ENCODE data around the gene HEPH.
"Not testable (repeated sequence)": the region's sequence is repeated elsewhere in the genome, so short reads cannot be mapped to it uniquely, and the experiment has no call there.

Gene HEPH

DNA sequence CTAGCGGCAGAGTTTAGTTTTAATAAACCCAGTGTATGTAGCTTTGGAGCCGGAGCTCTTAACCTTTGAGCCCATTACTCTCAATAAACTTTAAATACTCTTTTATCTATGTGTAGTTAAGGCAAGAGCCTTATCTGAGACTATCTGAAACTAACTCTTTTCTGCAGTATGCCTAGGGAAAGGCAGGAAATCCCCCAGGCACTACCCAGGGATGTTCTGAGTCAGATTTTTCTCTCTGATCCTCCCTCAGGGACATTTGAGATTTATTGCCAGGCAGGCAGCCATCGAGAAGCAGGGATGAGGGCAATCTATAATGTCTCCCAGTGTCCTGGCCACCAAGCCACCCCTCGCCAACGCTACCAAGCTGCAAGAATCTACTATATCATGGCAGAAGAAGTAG, 39.1 kb downstream of the HEPH start:
- DNase-seq: no peak

DNA sequence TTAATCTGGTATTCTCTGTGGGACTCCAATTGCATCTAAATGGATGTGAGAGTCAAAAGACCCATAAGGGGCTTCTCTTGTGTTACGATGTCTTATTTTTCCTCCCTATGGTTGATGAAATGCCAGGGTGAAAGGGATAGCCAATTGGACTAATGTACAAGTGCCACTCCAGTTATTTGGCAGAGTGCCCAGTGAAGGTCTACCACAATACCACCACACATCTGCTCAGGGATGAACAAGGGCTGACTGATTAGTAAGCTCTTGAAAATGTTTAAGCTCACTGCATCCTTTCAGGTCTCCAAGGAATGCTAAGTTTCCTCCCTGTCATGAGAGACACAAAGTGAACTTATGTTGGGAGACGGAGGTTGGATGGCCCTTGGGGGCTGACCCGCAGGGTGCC, 57.8 kb downstream of the HEPH start:
- no peak for DNase-seq

DNA sequence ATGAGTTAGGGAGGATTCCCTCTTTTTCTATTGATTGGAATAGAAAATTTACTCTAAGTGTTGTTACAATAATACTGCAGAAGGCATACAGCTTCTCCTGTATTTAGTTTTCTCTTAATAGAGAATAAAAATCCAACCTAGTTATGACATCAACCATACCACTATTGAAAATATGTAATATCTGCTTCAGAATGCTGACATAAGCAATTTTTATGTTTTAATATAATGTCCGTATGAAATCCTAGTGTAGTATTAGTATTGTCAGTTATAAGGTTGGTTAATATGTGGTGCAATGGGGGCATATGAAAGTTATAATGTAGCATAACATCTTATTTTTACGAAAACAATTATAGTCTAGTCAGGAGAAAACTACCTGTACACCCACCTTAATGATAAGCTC, 68.2 kb downstream of the HEPH start:
- no peak for DNase-seq

DNA sequence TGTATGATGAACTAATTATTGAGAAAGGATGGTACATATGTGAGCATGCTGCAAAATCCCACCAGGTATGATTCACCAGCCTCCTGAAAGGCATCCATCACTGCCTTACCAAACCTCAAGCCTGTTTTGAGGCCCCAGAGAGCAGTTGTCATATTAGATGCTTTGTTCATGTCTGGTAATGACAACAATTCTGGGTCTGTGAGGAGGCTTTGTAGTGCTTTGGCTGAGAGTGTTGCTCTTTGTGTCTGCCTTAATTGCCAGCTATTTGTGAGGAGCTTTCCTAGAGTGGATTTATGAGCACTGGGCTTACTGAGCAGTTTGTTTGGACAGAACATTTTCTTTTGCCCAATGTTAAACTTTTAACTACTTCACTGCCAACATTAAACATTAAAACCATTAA, 69.2 kb downstream of the HEPH start:
- no peak for DNase-seq

GRCh38 chrX:66233904-66234303, 69.9 kb downstream of the HEPH start:
- DNase-seq: not testable (repeated sequence)

DNA sequence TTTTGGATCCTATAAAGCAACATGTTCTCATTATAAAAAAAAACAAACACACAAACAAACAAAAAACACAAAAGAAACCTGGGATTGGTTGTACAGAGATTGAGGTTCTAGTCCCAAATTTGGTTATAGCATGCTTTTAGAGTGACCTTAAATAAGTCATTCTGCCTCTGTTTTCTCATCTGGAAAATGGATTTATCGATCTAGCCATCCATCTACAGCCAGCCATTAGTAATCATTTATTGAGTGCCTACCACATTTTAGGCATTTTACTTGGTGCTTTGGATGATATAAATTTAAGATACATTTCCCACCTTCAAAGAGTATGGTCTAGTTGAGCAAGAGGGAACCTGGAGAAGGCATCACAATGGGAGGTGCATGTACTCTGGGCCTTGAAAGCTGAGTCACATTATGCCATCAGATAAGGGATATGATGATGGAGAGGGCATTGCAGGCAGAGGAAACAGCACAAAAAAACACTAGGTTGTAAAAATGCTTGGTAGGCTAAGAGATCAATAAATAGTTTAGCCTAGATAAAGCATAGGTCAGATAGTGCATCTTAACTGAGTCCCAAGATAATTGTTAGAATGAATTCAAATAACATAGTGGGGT, 91.4 kb downstream of the HEPH start:
- no peak for DNase-seq

DNA sequence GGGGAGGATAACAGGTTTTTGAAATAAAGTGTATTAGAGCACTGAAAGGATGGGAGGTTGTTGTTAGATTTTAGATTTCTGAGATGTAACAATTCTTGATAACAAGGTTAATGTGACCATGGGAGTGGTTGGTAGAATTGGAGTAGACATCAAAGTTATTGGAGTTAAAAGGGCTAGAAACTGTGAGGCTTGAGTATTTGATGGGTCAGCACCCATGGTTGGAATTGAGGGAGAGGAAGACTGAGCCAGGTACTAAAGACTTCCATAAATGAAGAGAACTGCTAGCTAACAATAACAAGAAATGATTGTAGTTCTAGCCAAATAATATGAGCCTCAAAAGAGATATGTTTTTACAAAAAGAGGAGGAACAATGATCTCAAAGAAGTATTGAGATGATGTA, 98.8 kb downstream of the HEPH start:
- DNase-seq: no peak
